ENCODE measurements around the gene POLN.
A peak's percentile ranks its signal among the peaks of the same experiment; 100 is the strongest.
"Not testable (repeated sequence)": the region's sequence is repeated elsewhere in the genome, so short reads cannot be mapped to it uniquely, and the experiment has no call there.

Gene POLN

GRCh38 chr4:2250357-2251072 lies 8.6 kb upstream of the POLN start:
- no peak for DNase-seq

- no peak for DNase-seq
These were observed 7.8 kb upstream of the POLN start for GRCh38 chr4:2249526-2250356.

GRCh38 chr4:2248821-2249261 lies 6.9 kb upstream of the POLN start:
- DNase-seq: no peak

- DNase-seq: no peak
These were observed 6.3 kb upstream of the POLN start for GRCh38 chr4:2248044-2248780.

- no peak for DNase-seq
These were observed 5.5 kb upstream of the POLN start for GRCh38 chr4:2247128-2248043.

GRCh38 chr4:2246384-2247127 lies 4.6 kb upstream of the POLN start:
- DNase-seq: no peak

GRCh38 chr4:2245787-2246275 lies 3.9 kb upstream of the POLN start:
- no peak for DNase-seq

- DNase-seq: no peak
These were observed 3.3 kb upstream of the POLN start for GRCh38 chr4:2245057-2245786.

- no peak for DNase-seq
These were observed 1.9 kb upstream of the POLN start for GRCh38 chr4:2243681-2244380.

- DNase-seq: no peak
These were observed 918 bp downstream of the POLN start for GRCh38 chr4:2241003-2241402.

GRCh38 chr4:2236944-2237666 lies 4.8 kb downstream of the POLN start:
- DNase-seq: no peak

GRCh38 chr4:2231082-2231481 lies 10.8 kb downstream of the POLN start:
- no peak for DNase-seq

- DNase-seq: no peak
These were observed 15.7 kb downstream of the POLN start for GRCh38 chr4:2226261-2226660.

GRCh38 chr4:2222838-2223237 lies 19.1 kb downstream of the POLN start:
- no peak for DNase-seq

- DNase-seq: not testable (repeated sequence)
These were observed 20.5 kb downstream of the POLN start for GRCh38 chr4:2221378-2221777.

GRCh38 chr4:2220016-2220630 lies 21.8 kb downstream of the POLN start:
- peak; percentile 74 for DNase-seq

GRCh38 chr4:2219233-2219760 lies 22.6 kb downstream of the POLN start:
- no peak for DNase-seq

- DNase-seq: no peak
These were observed 23.5 kb downstream of the POLN start for GRCh38 chr4:2218436-2218835.

GRCh38 chr4:2217726-2218125 lies 24.2 kb downstream of the POLN start:
- DNase-seq: no peak

All from stimulated activated CD4-positive, alpha-beta T cell treated with anti-CD3 and anti-CD28 coated beads, Interleukin-12 subunit alpha, Interleukin-12 subunit beta, amount 100 ng/mL, for 4 hours (primary cell).